WTC11 (cell line): Measurements from ENCODE around the gene FAM167B. TPM values are rescaled to one million over a fixed set of nuclear protein-coding genes. Genes with fewer than 3 reads are reported as not detected.
A peak's percentile ranks its signal among the peaks of the same experiment; 100 is the strongest.

Experiments used
- ATAC-seq: fragments of 200-7000 bp; cut with Tn5 transposase; 2 replicates; pipeline ENCODE4 v1.10.0; 2021; ENCODE audit warnings: mild to moderate bottlenecking, moderate library complexity
- CTCF ChIA-PET: fragments of 300-600 bp; sonication (Branson Sonifier 250); formaldehyde crosslinking; loops from one replicate; lab custom pipeline; 2021; ENCODE audit warnings: antibody characterized with exemption; lab: Charles Lee
- POLR2A ChIA-PET: fragments of 350-600 bp; sonication (Branson Sonifier 250); formaldehyde crosslinking; loops from one replicate; lab custom pipeline; 2021; ENCODE audit warnings: antibody characterized with exemption; lab: Charles Lee
- DNase-seq: peaks from one replicate; pipeline ENCODE4 v3.0.0; 2021; ENCODE audit warnings: low spot score
- H3K27ac Mint-ChIP-seq: 2 replicates; pipeline ENCODE4 v1.8.0; 2021; ENCODE audit warnings: mixed read lengths
- H3K27me3 Mint-ChIP-seq: 2 replicates; pipeline ENCODE4 v1.8.0; 2021; ENCODE audit warnings: low read depth, mild to moderate bottlenecking, moderate library complexity, mixed read lengths
- H3K36me3 Mint-ChIP-seq: 2 replicates; pipeline ENCODE4 v1.8.0; 2021; ENCODE audit warnings: mixed read lengths
- H3K4me1 Mint-ChIP-seq: 2 replicates; pipeline ENCODE4 v1.8.0; 2022; ENCODE audit warnings: mixed read lengths
- H3K4me3 Mint-ChIP-seq: 2 replicates; pipeline ENCODE4 v1.8.0; 2021; ENCODE audit warnings: mild to moderate bottlenecking, moderate library complexity, mixed read lengths
- H3K9me3 Mint-ChIP-seq: 2 replicates; pipeline ENCODE4 v1.8.0; 2021; ENCODE audit warnings: mixed read lengths
- FOXP1 ChIP-seq: sonication (generic); formaldehyde crosslinking; IDR thresholded peaks from 2 replicates; pipeline ENCODE4 v1.8.0; 2022; ENCODE audit warnings: missing genetic modification reagents, mild to moderate bottlenecking, moderate library complexity, borderline replicate concordance
- GABPB1 ChIP-seq: sonication (generic); formaldehyde crosslinking; IDR thresholded peaks from 2 replicates; pipeline ENCODE4 v1.8.1; 2023; ENCODE audit warnings: mild to moderate bottlenecking, missing genetic modification reagents
- IRF2 ChIP-seq: sonication (generic); formaldehyde crosslinking; IDR thresholded peaks from 2 replicates; pipeline ENCODE4 v1.8.0; 2022; ENCODE audit warnings: low read depth, missing genetic modification reagents, borderline replicate concordance
- NFATC4 ChIP-seq: fragments of 250-450 bp; sonication (Bioruptor Pico); IDR thresholded peaks from 2 replicates; pipeline ENCODE4 v1.9.0; 2021; ENCODE audit warnings: mild to moderate bottlenecking
- RELA ChIP-seq: sonication (generic); formaldehyde crosslinking; IDR thresholded peaks from 2 replicates; pipeline ENCODE4 v1.8.1; 2022; ENCODE audit warnings: missing genetic modification reagents, mild to moderate bottlenecking, borderline replicate concordance
- TEAD4 ChIP-seq: sonication (generic); formaldehyde crosslinking; IDR thresholded peaks from 2 replicates; pipeline ENCODE4 v1.8.0; 2022; ENCODE audit warnings: mild to moderate bottlenecking, missing genetic modification reagents
- ZNF416 ChIP-seq: fragments of 250-450 bp; sonication (Bioruptor Pico); IDR thresholded peaks from 2 replicates; pipeline ENCODE4 v1.9.0; 2021; ENCODE audit warnings: mild to moderate bottlenecking, inconsistent platforms
- ZNF425 ChIP-seq: fragments of 250-450 bp; sonication (Bioruptor Pico); conservative IDR thresholded peaks from 2 replicates; pipeline ENCODE4 v1.9.0; 2021; ENCODE audit warnings: mild to moderate bottlenecking
- ZNF671 ChIP-seq: fragments of 250-450 bp; sonication (Bioruptor Pico); IDR thresholded peaks from 2 replicates; pipeline ENCODE4 v1.8.0; 2021; ENCODE audit warnings: mild to moderate bottlenecking
- total RNA-seq: library from RNA; stranded (reverse); gene quantifications from 3 replicates; pipeline ENCODE4 v1.2.3, GENCODE V29; 2021
- TF ChIP-seq, protein P1 (sequence below): sonication (generic); formaldehyde crosslinking; IDR thresholded peaks from 2 replicates; pipeline ENCODE4 v1.8.1; 2022; ENCODE audit warnings: low read depth, missing genetic modification reagents, borderline replicate concordance
- TF ChIP-seq, protein P2 (sequence below): sonication (generic); formaldehyde crosslinking; IDR thresholded peaks from 2 replicates; pipeline ENCODE4 v1.8.1; 2022; ENCODE audit warnings: missing genetic modification reagents, borderline replicate concordance
- TF ChIP-seq, protein P3 (sequence below): sonication (generic); formaldehyde crosslinking; IDR thresholded peaks from 2 replicates; pipeline ENCODE4 v1.8.1; 2022; ENCODE audit warnings: low read depth, mild to moderate bottlenecking, moderate library complexity, missing genetic modification reagents, borderline replicate concordance
- TF ChIP-seq, protein P4 (sequence below): sonication (generic); formaldehyde crosslinking; IDR thresholded peaks from 2 replicates; pipeline ENCODE4 v1.8.0; 2022; ENCODE audit warnings: mild to moderate bottlenecking, missing genetic modification reagents
- TF ChIP-seq, protein P5 (sequence below): sonication (generic); formaldehyde crosslinking; IDR thresholded peaks from 2 replicates; pipeline ENCODE4 v1.8.1; 2022; ENCODE audit warnings: mild to moderate bottlenecking, moderate library complexity, missing genetic modification reagents
- TF ChIP-seq, protein P6 (sequence below): sonication (generic); formaldehyde crosslinking; IDR thresholded peaks from 2 replicates; pipeline ENCODE4 v1.8.0; 2023; ENCODE audit warnings: missing genetic modification reagents

Gene FAM167B
- total RNA-seq, 1 experiment from 2014 or later: 5.4 TPM

DNA sequence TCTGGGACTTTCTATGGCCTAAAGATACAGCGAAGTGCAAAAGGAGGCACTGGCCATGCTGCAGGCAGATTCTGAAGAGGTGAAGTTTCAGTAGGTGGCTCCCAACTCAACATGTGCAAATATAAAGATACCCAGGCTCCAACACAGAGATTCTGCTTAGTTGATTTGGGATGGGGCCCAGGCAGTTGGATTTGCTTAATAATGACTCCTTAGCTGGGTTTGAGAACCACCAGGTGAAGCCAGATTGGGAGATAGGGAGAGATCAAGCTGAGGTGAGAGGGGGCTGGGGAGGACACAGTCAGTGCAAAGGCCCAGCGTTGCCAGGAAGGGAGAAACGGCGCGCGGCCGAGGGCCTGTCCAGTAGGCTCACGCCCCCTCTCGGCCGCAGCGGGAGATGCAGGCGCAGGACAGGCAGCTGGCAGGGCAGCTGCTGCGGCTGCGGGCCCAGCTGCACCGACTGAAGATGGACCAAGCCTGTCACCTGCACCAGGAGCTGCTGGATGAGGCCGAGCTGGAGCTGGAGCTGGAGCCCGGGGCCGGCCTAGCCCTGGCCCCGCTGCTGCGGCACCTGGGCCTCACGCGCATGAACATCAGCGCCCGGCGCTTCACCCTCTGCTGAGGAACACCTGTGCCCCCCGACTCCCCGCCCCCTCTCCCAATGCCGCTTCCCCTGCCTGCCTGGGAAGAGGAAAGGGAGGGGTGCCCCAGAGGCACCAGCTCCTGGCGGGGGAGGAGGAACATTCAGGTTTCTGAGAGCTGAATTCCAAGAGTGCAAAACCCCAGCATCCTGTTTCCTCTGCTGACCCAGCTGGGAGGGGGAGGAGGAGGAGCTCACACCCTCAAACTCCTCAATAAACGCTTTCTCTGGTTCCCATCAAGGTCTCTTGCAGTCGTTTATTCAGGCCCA is 1.2 kb downstream of the FAM167B start (continued):
- no peak for TF ChIP-seq ZNF425 (CRISPR knock-in tag)
- TF ChIP-seq, protein P1, sequence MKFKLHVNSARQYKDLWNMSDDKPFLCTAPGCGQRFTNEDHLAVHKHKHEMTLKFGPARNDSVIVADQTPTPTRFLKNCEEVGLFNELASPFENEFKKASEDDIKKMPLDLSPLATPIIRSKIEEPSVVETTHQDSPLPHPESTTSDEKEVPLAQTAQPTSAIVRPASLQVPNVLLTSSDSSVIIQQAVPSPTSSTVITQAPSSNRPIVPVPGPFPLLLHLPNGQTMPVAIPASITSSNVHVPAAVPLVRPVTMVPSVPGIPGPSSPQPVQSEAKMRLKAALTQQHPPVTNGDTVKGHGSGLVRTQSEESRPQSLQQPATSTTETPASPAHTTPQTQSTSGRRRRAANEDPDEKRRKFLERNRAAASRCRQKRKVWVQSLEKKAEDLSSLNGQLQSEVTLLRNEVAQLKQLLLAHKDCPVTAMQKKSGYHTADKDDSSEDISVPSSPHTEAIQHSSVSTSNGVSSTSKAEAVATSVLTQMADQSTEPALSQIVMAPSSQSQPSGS (CRISPR knock-in tag): no peak
- TF ChIP-seq, protein P2, sequence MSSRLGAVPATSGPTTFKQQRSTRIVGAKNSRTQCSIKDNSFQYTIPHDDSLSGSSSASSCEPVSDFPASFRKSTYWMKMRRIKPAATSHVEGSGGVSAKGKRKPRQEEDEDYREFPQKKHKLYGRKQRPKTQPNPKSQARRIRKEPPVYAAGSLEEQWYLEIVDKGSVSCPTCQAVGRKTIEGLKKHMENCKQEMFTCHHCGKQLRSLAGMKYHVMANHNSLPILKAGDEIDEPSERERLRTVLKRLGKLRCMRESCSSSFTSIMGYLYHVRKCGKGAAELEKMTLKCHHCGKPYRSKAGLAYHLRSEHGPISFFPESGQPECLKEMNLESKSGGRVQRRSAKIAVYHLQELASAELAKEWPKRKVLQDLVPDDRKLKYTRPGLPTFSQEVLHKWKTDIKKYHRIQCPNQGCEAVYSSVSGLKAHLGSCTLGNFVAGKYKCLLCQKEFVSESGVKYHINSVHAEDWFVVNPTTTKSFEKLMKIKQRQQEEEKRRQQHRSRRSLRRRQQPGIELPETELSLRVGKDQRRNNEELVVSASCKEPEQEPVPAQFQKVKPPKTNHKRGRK (CRISPR knock-in tag): no peak
- TF ChIP-seq RELA (CRISPR knock-in tag): no peak
- TF ChIP-seq TEAD4 (CRISPR knock-in tag): no peak
- TF ChIP-seq, protein P3, sequence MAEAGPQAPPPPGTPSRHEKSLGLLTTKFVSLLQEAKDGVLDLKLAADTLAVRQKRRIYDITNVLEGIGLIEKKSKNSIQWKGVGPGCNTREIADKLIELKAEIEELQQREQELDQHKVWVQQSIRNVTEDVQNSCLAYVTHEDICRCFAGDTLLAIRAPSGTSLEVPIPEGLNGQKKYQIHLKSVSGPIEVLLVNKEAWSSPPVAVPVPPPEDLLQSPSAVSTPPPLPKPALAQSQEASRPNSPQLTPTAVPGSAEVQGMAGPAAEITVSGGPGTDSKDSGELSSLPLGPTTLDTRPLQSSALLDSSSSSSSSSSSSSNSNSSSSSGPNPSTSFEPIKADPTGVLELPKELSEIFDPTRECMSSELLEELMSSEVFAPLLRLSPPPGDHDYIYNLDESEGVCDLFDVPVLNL: no peak
- TF ChIP-seq, protein P4, sequence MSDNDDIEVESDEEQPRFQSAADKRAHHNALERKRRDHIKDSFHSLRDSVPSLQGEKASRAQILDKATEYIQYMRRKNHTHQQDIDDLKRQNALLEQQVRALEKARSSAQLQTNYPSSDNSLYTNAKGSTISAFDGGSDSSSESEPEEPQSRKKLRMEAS (CRISPR knock-in tag): peak; percentile 59; the same call in 1 of the 2 replicates
- no peak; the same call in 1 of the 2 replicates for TF ChIP-seq FOXP1 (CRISPR knock-in tag)
- TF ChIP-seq ZNF416 (CRISPR knock-in tag): peak; percentile 83; the same call in 1 of the 2 replicates
- TF ChIP-seq ZNF671 (CRISPR knock-in tag): no peak
- TF ChIP-seq NFATC4: no peak
- TF ChIP-seq, protein P5, sequence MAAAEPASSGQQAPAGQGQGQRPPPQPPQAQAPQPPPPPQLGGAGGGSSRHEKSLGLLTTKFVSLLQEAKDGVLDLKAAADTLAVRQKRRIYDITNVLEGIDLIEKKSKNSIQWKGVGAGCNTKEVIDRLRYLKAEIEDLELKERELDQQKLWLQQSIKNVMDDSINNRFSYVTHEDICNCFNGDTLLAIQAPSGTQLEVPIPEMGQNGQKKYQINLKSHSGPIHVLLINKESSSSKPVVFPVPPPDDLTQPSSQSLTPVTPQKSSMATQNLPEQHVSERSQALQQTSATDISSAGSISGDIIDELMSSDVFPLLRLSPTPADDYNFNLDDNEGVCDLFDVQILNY (CRISPR knock-in tag): 0 out of 2 replicates have a peak, but pooled peaks have one; percentile 49

DNA sequence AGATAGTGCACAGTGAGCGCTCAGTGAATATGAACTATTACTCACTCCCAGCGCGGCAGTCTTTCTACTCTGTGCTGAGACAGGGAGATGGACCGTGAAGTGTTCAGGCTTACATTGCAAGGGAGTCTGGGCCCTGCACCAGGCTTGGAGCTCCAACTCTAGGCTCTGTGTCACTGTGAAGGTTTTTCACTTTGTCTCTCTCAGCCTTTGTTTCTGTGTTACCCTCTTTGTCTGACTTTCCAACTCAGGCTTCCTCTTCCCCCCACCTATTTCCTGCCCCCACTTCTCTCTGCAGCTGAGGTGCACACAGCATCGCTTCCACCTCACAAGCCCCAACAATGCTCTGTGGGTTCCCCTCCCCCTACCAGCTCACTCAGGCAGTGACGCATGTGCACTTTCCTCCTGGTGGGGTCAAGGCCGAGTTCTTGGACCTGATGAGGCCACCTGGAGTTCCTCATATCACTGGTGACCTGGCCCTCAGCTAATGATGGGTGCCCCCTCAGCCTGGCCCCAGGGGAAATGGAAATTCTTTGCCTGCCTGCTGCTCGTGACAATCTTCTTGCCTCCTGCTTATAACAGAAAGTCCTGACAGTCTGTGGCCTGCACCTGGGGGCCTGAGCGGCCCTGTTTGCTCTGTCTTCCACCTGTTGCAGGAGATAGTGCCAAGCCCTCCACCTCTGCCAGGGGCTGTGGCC is 3.0 kb downstream of the FAM167B start:
- ATAC-seq: no peak
- Mint-ChIP-seq H3K4me1 (peaks cover 40% of the 10 kb centered on the region), H3K9me3 (no peaks in the 10 kb centered on the region), H3K36me3 (no peaks in the 10 kb centered on the region)
- ChIA-PET POLR2A (interaction anchor here (0.5 to 3.2 kb wide), 4 partner anchors 10 to 375 kb away, joined by 3 to 30 read pairs (median 10); no protein-coding TSS in a partner anchor), CTCF (interaction anchor here (0.6 to 6.1 kb wide), 8 partner anchors 9 to 66 kb away, joined by 3 to 75 read pairs (median 14); partner anchors contain the start of genes EIF3I and TMEM234)
- TF ChIP-seq, protein P6, sequence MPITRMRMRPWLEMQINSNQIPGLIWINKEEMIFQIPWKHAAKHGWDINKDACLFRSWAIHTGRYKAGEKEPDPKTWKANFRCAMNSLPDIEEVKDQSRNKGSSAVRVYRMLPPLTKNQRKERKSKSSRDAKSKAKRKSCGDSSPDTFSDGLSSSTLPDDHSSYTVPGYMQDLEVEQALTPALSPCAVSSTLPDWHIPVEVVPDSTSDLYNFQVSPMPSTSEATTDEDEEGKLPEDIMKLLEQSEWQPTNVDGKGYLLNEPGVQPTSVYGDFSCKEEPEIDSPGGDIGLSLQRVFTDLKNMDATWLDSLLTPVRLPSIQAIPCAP (CRISPR knock-in tag): no peak
- TF ChIP-seq GABPB1 (CRISPR knock-in tag) (peak; percentile 48; the same call in 1 of the 2 replicates), IRF2 (CRISPR knock-in tag) (no peak)
- TF ChIP-seq, all 79 proteins: peak for 1
- Mint-ChIP-seq H3K4me3 (peak overlapping the region; percentile 24; the same call in 1 of the 2 replicates), H3K27me3 (peaks cover 4% of the 10 kb centered on the region), H3K27ac (peak overlapping the region; percentile 70)
- DNase-seq: no peak
